HepG2 (cell line): ENCODE data around the gene PLCL1. TPM values are rescaled to one million over a fixed set of nuclear protein-coding genes. Genes with fewer than 3 reads are reported as not detected.

Source experiments
- ATAC-seq: fragments of 200-7000 bp; cut with Tn5 transposase; 3 replicates; pipeline ENCODE4 v1.9.1; 2020; ENCODE audit warnings: mild to moderate bottlenecking, moderate library complexity
- BruUV-seq: library from RNA; stranded (reverse); fragments of 400-500 nt; replicated peaks from 2 replicates; lab custom pipeline; 2021; lab: Mats Ljungman, UMichigan
- CTCF ChIA-PET: fragments of 300-600 bp; formaldehyde crosslinking; extraction: SDS; loops from one replicate; lab custom pipeline; 2021; ENCODE audit warnings: low total read pairs, inconsistent platforms, low intra/inter-chr PET ratio; lab: Yijun Ruan, JAX
- POLR2A ChIA-PET: fragments of 350-600 bp; sonication (Branson Sonifier 250); formaldehyde crosslinking; loops from one replicate; lab custom pipeline; 2020; ENCODE audit warnings: antibody characterized with exemption, inconsistent platforms; lab: Yijun Ruan, JAX
- DNase-seq: peaks from one replicate; pipeline ENCODE4 v3.0.0-alpha.2; 2015; ENCODE audit warnings: low spot score
- FAIRE-seq: peaks from 3 replicates; lab custom pipeline; 2011; peaks lifted over from hg19 to GRCh38; lab: Jason Lieb, UNC
- H2AFZ ChIP-seq: one replicate; pipeline ENCODE4 v1.6.1; 2011; ENCODE audit warnings: low read length, inconsistent platforms
- H3K27ac ChIP-seq: fragments of 300-600 bp; 3 replicates; pipeline ENCODE4 v1.8.0; 2011; ENCODE audit warnings: mixed run types, mild to moderate bottlenecking, mixed read lengths, low read length, inconsistent platforms; ENCODE audit not compliant: insufficient read depth; ENCODE audit errors: extremely low read length
- H3K27me3 ChIP-seq, 2 experiments: fragments of 200-600 bp in 1 of 2; 2 replicates in 1 of 2; 3 replicates in 1 of 2; pipeline versions ENCODE4 v1.6.0 to v1.8.0; 2011; ENCODE audit warnings: low read length in 2 of 2, mild to moderate bottlenecking in 2 of 2, moderate library complexity in 2 of 2, inconsistent platforms in 1 of 2; ENCODE audit not compliant: insufficient read depth in 2 of 2, control insufficient read depth in 1 of 2
- H3K36me3 ChIP-seq, 2 experiments: fragments of 200-600 bp in 1 of 2; replicated peaks in 1 of 2; 2 replicates in 1 of 2; 3 replicates in 1 of 2; pipeline versions ENCODE4 v1.5.1 to v1.8.0; 2011; ENCODE audit warnings: low read length in 2 of 2, inconsistent platforms in 1 of 2; ENCODE audit not compliant: insufficient read depth in 2 of 2, control insufficient read depth in 1 of 2
- H3K4me1 ChIP-seq: 2 replicates; pipeline ENCODE4 v1.5.1; 2012; ENCODE audit warnings: low read length, inconsistent platforms; ENCODE audit not compliant: insufficient read depth
- H3K4me2 ChIP-seq: 2 replicates; pipeline ENCODE4 v1.6.0; 2011; ENCODE audit warnings: low read depth, low read length, inconsistent platforms
- H3K4me3 ChIP-seq, 3 experiments: fragments of 200-600 bp in 1 of 3; sonication (generic), shearing (Covaris generic) in 1 of 3; replicated peaks in 1 of 3; 2 replicates each; pipeline ENCODE4 v1.5.1; 2011 to 2016; ENCODE audit warnings: low read length in 3 of 3, inconsistent platforms in 2 of 3, low read depth in 2 of 3, mild to moderate bottlenecking in 2 of 3, control low read depth in 1 of 3, mixed read lengths in 1 of 3; ENCODE audit not compliant: insufficient read depth in 1 of 3
- H3K79me2 ChIP-seq: one replicate; pipeline ENCODE4 v1.6.1; 2011; ENCODE audit warnings: low read length, inconsistent platforms; ENCODE audit not compliant: insufficient read depth
- H3K9ac ChIP-seq: 2 replicates; pipeline ENCODE4 v1.6.0; 2011; ENCODE audit warnings: mild to moderate bottlenecking, low read depth, low read length, inconsistent platforms; ENCODE audit not compliant: insufficient read depth
- H3K9me3 ChIP-seq: 2 replicates; pipeline ENCODE4 v1.5.1; 2012; ENCODE audit warnings: mild to moderate bottlenecking, low read length
- H4K20me1 ChIP-seq: 2 replicates; pipeline ENCODE4 v1.6.0; 2011; ENCODE audit warnings: inconsistent platforms, mild to moderate bottlenecking, low read length, moderate library complexity; ENCODE audit not compliant: insufficient read depth
- ATF7-NPFF ChIP-seq: sonication (generic); formaldehyde crosslinking; IDR thresholded peaks from 2 replicates; pipeline ENCODE4 v1.8.1; 2023; ENCODE audit warnings: mild to moderate bottlenecking, low read depth, missing genetic modification reagents, moderate library complexity
- CAMTA2 ChIP-seq: sonication (generic); formaldehyde crosslinking; IDR thresholded peaks from 2 replicates; pipeline ENCODE4 v1.4.0; 2020; ENCODE audit warnings: mild to moderate bottlenecking, missing genetic modification reagents, borderline replicate concordance
- ETV5 ChIP-seq: IDR thresholded peaks from 2 replicates; pipeline ENCODE4 v1.6.1; 2018; ENCODE audit warnings: missing biosample characterization, missing genetic modification reagents, inconsistent platforms, borderline replicate concordance
- FOXO1 ChIP-seq: sonication (generic); formaldehyde crosslinking; IDR thresholded peaks from 2 replicates; pipeline ENCODE4 v1.4.0; 2020; ENCODE audit warnings: missing genetic modification reagents
- KLF13 ChIP-seq: sonication (generic); formaldehyde crosslinking; IDR thresholded peaks from 2 replicates; pipeline ENCODE4 v1.4.0; 2020; ENCODE audit warnings: mild to moderate bottlenecking, missing genetic modification reagents
- MAFG ChIP-seq: sonication (generic); formaldehyde crosslinking; IDR thresholded peaks from 2 replicates; pipeline ENCODE4 v1.5.1; 2020; ENCODE audit warnings: mild to moderate bottlenecking, missing genetic modification reagents
- SP1 ChIP-seq, 2 experiments: fragments of 450-650 bp in 1 of 2; sonication (generic) in 1 of 2; formaldehyde crosslinking in 1 of 2; IDR thresholded peaks; 2 replicates each; pipeline versions ENCODE4 v1.4.0 to v1.6.1; 2016 to 2020; ENCODE audit warnings: missing genetic modification reagents in 1 of 2
- ZNF33B ChIP-seq: sonication (generic); formaldehyde crosslinking; IDR thresholded peaks from 2 replicates; pipeline ENCODE4 v1.5.1; 2020; ENCODE audit warnings: mild to moderate bottlenecking, missing genetic modification reagents
- ZNF382 ChIP-seq: sonication (generic); formaldehyde crosslinking; IDR thresholded peaks from 2 replicates; pipeline ENCODE4 v1.5.0; 2020; ENCODE audit warnings: missing genetic modification reagents, mild to moderate bottlenecking, borderline replicate concordance
- ZNF510 ChIP-seq: sonication (generic); formaldehyde crosslinking; IDR thresholded peaks from 2 replicates; pipeline ENCODE4 v1.4.0; 2020; ENCODE audit warnings: low read depth, mild to moderate bottlenecking, missing genetic modification reagents
- ZNF558 ChIP-seq: sonication (generic); formaldehyde crosslinking; IDR thresholded peaks from 2 replicates; pipeline ENCODE4 v1.9.0; 2022; ENCODE audit warnings: mild to moderate bottlenecking, missing genetic modification reagents, borderline replicate concordance
- ZNF629 ChIP-seq: sonication (generic); formaldehyde crosslinking; conservative IDR thresholded peaks from 2 replicates; pipeline ENCODE4 v1.5.0; 2020; ENCODE audit warnings: missing genetic modification reagents
- WGBS: methylation state at CpG from one replicate; pipeline ENCODE4 v1.1.6; 2017; ENCODE audit warnings: low lambda C conversion rate; 5-methylcytosine and 5-hydroxymethylcytosine counted together
- in situ Hi-C: cut with HindIII; loops from 2 replicates; pipeline ENCODE4 v1.10.0; 2017; ENCODE audit warnings: low pct_unique_long_range_greater_than_20kb; ENCODE audit not compliant: extremely low pct_ligation_motif_present
- intact Hi-C: fragments of 100-400 bp; cut with micrococcal nuclease; formaldehyde crosslinking; loops from one replicate; pipeline ENCODE4 v1.10.0; 2022; ENCODE audit not compliant: unreplicated experiment
- polyA plus RNA-seq, 8 experiments: library from polyadenylated mRNA; depleted of rRNA in 3 of 8; stranded (reverse) in 7 of 8; unstranded in 1 of 8; fragments of >200 nt; fragmentation: Illumina TruSeq in 4 of 8; extraction: Trizol in 4 of 8; gene quantifications; 2 replicates each; pipeline versions ENCODE4 v1.2.1 to v1.2.3, GENCODE V29; 2011 to 2016; ENCODE audit warnings: low read depth in 4 of 8, missing spikeins in 1 of 8, mixed read lengths in 1 of 8; ENCODE audit not compliant: insufficient read depth in 1 of 8
- total RNA-seq, 5 experiments: library from RNA; depleted of rRNA; stranded (reverse); fragments of >200 nt; fragmentation: Illumina TruSeq; extraction: Trizol; gene quantifications; 2 replicates each; pipeline ENCODE4 v1.2.3, GENCODE V29; 2016; ENCODE audit warnings: low read depth in 1 of 5
- TF ChIP-seq, protein P1 (sequence below): sonication (generic); formaldehyde crosslinking; IDR thresholded peaks from 2 replicates; pipeline ENCODE4 v1.4.0; 2020; ENCODE audit warnings: missing genetic modification reagents
- TF ChIP-seq, protein P2 (sequence below): IDR thresholded peaks from 2 replicates; pipeline ENCODE4 v1.6.1; 2016; ENCODE audit warnings: missing compliant biosample characterization, missing genetic modification reagents, borderline replicate concordance
- TF ChIP-seq, protein P3 (sequence below): IDR thresholded peaks from 2 replicates; pipeline ENCODE4 v1.6.1; 2016
- TF ChIP-seq, protein P4 (sequence below): sonication (generic); formaldehyde crosslinking; IDR thresholded peaks from 2 replicates; pipeline ENCODE4 v1.5.0; 2020; ENCODE audit warnings: mild to moderate bottlenecking, missing genetic modification reagents, borderline replicate concordance

The PLCL1 gene
- total and polyA plus RNA-seq, 2 of the 13 experiments (the other 11 are each of a cell fraction or from before 2014, with no cell fraction given), result not detected

DNA sequence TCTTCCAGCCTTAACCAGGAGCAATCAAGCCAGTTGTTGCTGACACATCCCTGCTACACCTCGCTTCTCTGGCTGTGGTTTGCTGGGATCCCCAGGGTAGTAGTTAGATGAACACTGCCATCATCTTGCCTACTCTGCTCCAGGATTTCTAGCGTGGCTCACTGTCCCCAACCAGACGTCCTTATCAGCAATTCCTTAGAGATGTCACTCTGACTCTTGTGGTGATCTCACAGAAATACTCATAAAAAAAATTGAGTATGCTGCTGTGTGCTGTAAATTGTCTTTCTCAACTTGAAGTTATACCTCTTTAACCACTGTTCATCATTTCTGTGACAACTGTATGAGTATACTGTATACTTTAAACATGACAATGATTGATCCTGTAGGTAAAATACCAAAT, 63.2 kb downstream of the PLCL1 start:
- no peaks in the 10 kb centered on the region for H4K20me1 ChIP-seq
- ATAC-seq, result no peak
- BruUV-seq, result no TSS peak
- intact Hi-C loops (no loop called here), in situ Hi-C loops (no loop called here)
- no peak for FAIRE-seq
- H2AFZ ChIP-seq, result no peak overlapping the region
- POLR2A ChIA-PET, result no interaction called here
- CTCF ChIA-PET, result no interaction called here
- DNase-seq, result no peak
- no peak overlapping the region for H3K9ac ChIP-seq
- no peaks in the 10 kb centered on the region for H3K4me1 ChIP-seq
- no peaks in the 10 kb centered on the region for H3K36me3 ChIP-seq
- no peaks in the 10 kb centered on the region for H3K9me3 ChIP-seq
- 0% methylated on average over 3 of the region's 3 CpGs for WGBS
- no peak overlapping the region for H3K4me2 ChIP-seq
- H3K27ac ChIP-seq, result no peak overlapping the region
- no peaks in the 10 kb centered on the region for H3K79me2 ChIP-seq
- no peaks in the 10 kb centered on the region; a peak in 1 of 5 replicates for H3K27me3 ChIP-seq
- H3K4me3 ChIP-seq, result no peak overlapping the region
- TF ChIP-seq, protein P1, sequence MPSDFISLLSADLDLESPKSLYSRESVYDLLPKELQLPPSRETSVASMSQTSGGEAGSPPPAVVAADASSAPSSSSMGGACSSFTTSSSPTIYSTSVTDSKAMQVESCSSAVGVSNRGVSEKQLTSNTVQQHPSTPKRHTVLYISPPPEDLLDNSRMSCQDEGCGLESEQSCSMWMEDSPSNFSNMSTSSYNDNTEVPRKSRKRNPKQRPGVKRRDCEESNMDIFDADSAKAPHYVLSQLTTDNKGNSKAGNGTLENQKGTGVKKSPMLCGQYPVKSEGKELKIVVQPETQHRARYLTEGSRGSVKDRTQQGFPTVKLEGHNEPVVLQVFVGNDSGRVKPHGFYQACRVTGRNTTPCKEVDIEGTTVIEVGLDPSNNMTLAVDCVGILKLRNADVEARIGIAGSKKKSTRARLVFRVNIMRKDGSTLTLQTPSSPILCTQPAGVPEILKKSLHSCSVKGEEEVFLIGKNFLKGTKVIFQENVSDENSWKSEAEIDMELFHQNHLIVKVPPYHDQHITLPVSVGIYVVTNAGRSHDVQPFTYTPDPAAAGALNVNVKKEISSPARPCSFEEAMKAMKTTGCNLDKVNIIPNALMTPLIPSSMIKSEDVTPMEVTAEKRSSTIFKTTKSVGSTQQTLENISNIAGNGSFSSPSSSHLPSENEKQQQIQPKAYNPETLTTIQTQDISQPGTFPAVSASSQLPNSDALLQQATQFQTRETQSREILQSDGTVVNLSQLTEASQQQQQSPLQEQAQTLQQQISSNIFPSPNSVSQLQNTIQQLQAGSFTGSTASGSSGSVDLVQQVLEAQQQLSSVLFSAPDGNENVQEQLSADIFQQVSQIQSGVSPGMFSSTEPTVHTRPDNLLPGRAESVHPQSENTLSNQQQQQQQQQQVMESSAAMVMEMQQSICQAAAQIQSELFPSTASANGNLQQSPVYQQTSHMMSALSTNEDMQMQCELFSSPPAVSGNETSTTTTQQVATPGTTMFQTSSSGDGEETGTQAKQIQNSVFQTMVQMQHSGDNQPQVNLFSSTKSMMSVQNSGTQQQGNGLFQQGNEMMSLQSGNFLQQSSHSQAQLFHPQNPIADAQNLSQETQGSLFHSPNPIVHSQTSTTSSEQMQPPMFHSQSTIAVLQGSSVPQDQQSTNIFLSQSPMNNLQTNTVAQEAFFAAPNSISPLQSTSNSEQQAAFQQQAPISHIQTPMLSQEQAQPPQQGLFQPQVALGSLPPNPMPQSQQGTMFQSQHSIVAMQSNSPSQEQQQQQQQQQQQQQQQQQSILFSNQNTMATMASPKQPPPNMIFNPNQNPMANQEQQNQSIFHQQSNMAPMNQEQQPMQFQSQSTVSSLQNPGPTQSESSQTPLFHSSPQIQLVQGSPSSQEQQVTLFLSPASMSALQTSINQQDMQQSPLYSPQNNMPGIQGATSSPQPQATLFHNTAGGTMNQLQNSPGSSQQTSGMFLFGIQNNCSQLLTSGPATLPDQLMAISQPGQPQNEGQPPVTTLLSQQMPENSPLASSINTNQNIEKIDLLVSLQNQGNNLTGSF (CRISPR knock-in tag), result no peak
- no peak for TF ChIP-seq FOXO1 (CRISPR knock-in tag)
- no peak for TF ChIP-seq ZNF510 (CRISPR knock-in tag)
- no peak for TF ChIP-seq KLF13 (CRISPR knock-in tag)
- no peak for TF ChIP-seq ZNF382 (CRISPR knock-in tag)
- TF ChIP-seq, protein P2, sequence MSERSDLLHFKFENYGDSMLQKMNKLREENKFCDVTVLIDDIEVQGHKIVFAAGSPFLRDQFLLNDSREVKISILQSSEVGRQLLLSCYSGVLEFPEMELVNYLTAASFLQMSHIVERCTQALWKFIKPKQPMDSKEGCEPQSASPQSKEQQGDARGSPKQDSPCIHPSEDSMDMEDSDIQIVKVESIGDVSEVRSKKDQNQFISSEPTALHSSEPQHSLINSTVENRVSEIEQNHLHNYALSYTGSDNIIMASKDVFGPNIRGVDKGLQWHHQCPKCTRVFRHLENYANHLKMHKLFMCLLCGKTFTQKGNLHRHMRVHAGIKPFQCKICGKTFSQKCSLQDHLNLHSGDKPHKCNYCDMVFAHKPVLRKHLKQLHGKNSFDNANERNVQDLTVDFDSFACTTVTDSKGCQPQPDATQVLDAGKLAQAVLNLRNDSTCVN (CRISPR knock-in tag), result no peak
- TF ChIP-seq, protein P3, sequence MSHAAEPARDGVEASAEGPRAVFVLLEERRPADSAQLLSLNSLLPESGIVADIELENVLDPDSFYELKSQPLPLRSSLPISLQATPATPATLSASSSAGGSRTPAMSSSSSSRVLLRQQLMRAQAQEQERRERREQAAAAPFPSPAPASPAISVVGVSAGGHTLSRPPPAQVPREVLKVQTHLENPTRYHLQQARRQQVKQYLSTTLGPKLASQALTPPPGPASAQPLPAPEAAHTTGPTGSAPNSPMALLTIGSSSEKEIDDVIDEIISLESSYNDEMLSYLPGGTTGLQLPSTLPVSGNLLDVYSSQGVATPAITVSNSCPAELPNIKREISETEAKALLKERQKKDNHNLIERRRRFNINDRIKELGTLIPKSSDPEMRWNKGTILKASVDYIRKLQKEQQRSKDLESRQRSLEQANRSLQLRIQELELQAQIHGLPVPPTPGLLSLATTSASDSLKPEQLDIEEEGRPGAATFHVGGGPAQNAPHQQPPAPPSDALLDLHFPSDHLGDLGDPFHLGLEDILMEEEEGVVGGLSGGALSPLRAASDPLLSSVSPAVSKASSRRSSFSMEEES (CRISPR knock-in tag), result no peak
- TF ChIP-seq CAMTA2 (CRISPR knock-in tag), result no peak
- no peak for TF ChIP-seq SP1 (IDR thresholded peaks at IDR 0.05)
- no peak for TF ChIP-seq SP1 (CRISPR knock-in tag; IDR thresholded peaks at IDR 0.05)
- no peak for TF ChIP-seq ATF7-NPFF (CRISPR knock-in tag)
- no peak for TF ChIP-seq ZNF629 (CRISPR knock-in tag)
- TF ChIP-seq, protein P4, sequence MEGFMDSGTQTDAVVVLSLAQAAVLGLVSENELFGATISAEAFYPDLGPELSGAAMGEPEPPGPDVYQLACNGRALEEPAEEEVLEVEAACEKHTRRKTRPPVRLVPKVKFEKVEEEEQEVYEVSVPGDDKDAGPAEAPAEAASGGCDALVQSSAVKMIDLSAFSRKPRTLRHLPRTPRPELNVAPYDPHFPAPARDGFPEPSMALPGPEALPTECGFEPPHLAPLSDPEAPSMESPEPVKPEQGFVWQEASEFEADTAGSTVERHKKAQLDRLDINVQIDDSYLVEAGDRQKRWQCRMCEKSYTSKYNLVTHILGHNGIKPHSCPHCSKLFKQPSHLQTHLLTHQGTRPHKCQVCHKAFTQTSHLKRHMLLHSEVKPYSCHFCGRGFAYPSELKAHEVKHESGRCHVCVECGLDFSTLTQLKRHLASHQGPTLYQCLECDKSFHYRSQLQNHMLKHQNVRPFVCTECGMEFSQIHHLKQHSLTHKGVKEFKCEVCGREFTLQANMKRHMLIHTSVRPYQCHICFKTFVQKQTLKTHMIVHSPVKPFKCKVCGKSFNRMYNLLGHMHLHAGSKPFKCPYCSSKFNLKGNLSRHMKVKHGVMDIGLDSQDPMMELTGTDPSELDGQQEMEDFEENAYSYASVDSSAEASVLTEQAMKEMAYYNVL, result no peak
- no peak for TF ChIP-seq MAFG (CRISPR knock-in tag)
- TF ChIP-seq ZNF33B, result no peak
- TF ChIP-seq ZNF558 (CRISPR knock-in tag), result no peak
- no peak for TF ChIP-seq ETV5 (CRISPR knock-in tag)
